Stimulated activated CD8-positive, alpha-beta memory T cell treated with anti-CD3 and anti-CD28 coated beads, Interleukin-4, amount 100 ng/mL, for 24 hours (primary cell): Measurements from ENCODE around the gene RFC2.

Source experiments
- DNase-seq: peaks from one replicate; pipeline ENCODE4 v3.0.0-alpha.2; 2020; ENCODE audit warnings: low read depth

RFC2 gene

GRCh38 chr7:74254129-74254857 is at the start of gene RFC2:
RFC2 (minus strand) TSS chr7:74254399; CDS start chr7:74254383, 16 bp downstream.
- peak; percentile 92 for DNase-seq

- no peak for DNase-seq
These were observed 48.6 kb upstream of the RFC2 start for GRCh38 chr7:74302745-74303221.

GRCh38 chr7:74300926-74301325 is 46.7 kb upstream of the RFC2 start:
- no peak for DNase-seq

- DNase-seq = no peak
These were observed 45.2 kb upstream of the RFC2 start for GRCh38 chr7:74299401-74299800.

- no peak for DNase-seq
These were observed 43.5 kb upstream of the RFC2 start for GRCh38 chr7:74297516-74298233.

GRCh38 chr7:74294191-74294998 is 40.2 kb upstream of the RFC2 start:
- no peak for DNase-seq

GRCh38 chr7:74293577-74293908 is 39.3 kb upstream of the RFC2 start:
- DNase-seq = no peak

- DNase-seq = no peak
These were observed 38.8 kb upstream of the RFC2 start for GRCh38 chr7:74292757-74293576.

GRCh38 chr7:74291535-74291934 is 37.3 kb upstream of the RFC2 start:
- DNase-seq = no peak

- DNase-seq = no peak
These were observed 36.8 kb upstream of the RFC2 start for GRCh38 chr7:74290981-74291441.

- DNase-seq = no peak
These were observed 36.4 kb upstream of the RFC2 start for GRCh38 chr7:74290553-74290950.

GRCh38 chr7:74289659-74290552 is 35.7 kb upstream of the RFC2 start:
- no peak for DNase-seq

GRCh38 chr7:74289018-74289658 is 34.9 kb upstream of the RFC2 start, which contains the start of gene CLIP2:
CLIP2 (plus strand) TSS chr7:74289407; CDS start chr7:74317547, 28,140 bp downstream.
- peak; percentile 72 for DNase-seq

GRCh38 chr7:74288034-74288881 is 34.1 kb upstream of the RFC2 start:
- no peak for DNase-seq

GRCh38 chr7:74287303-74288033 is 33.3 kb upstream of the RFC2 start:
- DNase-seq = no peak

- DNase-seq = no peak
These were observed 31.9 kb upstream of the RFC2 start for GRCh38 chr7:74286131-74286530.

GRCh38 chr7:74284781-74285259 is 30.6 kb upstream of the RFC2 start:
- DNase-seq = no peak

GRCh38 chr7:74283858-74284447 is 29.8 kb upstream of the RFC2 start:
- no peak for DNase-seq
